SK-N-SH treated with all-trans-retinoic acid at 6 μM for 48 hours (cell line): ENCODE data around the gene EML1.

Experiments used
- ATAC-seq: fragments of 200-7000 bp; cut with Tn5 transposase; 3 replicates; pipeline ENCODE4 v1.9.1; 2020; ENCODE audit warnings: mild to moderate bottlenecking, moderate library complexity
- ARNTL ChIP-seq: fragments of 450-650 bp; formaldehyde crosslinking; IDR thresholded peaks from 2 replicates; pipeline ENCODE4 v1.5.0; 2020; ENCODE audit warnings: low read depth, mild to moderate bottlenecking, moderate library complexity, borderline replicate concordance
- BACH2 ChIP-seq: fragments of 250-450 bp; sonication (Bioruptor Pico); IDR thresholded peaks from 2 replicates; pipeline ENCODE4 v1.9.0; 2021; ENCODE audit warnings: mild to moderate bottlenecking, borderline replicate concordance
- CSDC2 ChIP-seq: fragments of 250-450 bp; sonication (Bioruptor Pico); IDR thresholded peaks from 2 replicates; pipeline ENCODE4 v1.5.0; 2020; ENCODE audit warnings: mild to moderate bottlenecking, moderate library complexity
- ESRRG ChIP-seq: fragments of 250-450 bp; sonication (Bioruptor Pico); IDR thresholded peaks from 2 replicates; pipeline ENCODE4 v1.6.1; 2021; ENCODE audit warnings: mild to moderate bottlenecking
- GLIS3 ChIP-seq: fragments of 250-450 bp; sonication (Bioruptor Pico); IDR thresholded peaks from 2 replicates; pipeline ENCODE4 v1.5.0; 2020; ENCODE audit warnings: mild to moderate bottlenecking, moderate library complexity
- OSR1 ChIP-seq: fragments of 250-450 bp; sonication (Bioruptor Pico); IDR thresholded peaks from 2 replicates; pipeline ENCODE4 v1.8.0; 2022; ENCODE audit warnings: moderate library complexity, mild to moderate bottlenecking, inconsistent platforms
- RARB ChIP-seq: fragments of 250-450 bp; sonication (Bioruptor Pico); IDR thresholded peaks from 2 replicates; pipeline ENCODE4 v1.8.0; 2021; ENCODE audit warnings: mild to moderate bottlenecking, moderate library complexity
- SNAI2 ChIP-seq: fragments of 250-450 bp; sonication (Bioruptor Pico); IDR thresholded peaks from 2 replicates; pipeline ENCODE4 v1.5.0; 2020; ENCODE audit warnings: mild to moderate bottlenecking, moderate library complexity
- TCF4 ChIP-seq: fragments of 250-450 bp; sonication (Bioruptor Pico); IDR thresholded peaks from 2 replicates; pipeline ENCODE4 v1.8.0; 2021; ENCODE audit warnings: mild to moderate bottlenecking, moderate library complexity, borderline replicate concordance
- TOX ChIP-seq: fragments of 250-450 bp; sonication (Bioruptor Pico); IDR thresholded peaks from 2 replicates; pipeline ENCODE4 v1.8.0; 2021; ENCODE audit warnings: mild to moderate bottlenecking, moderate library complexity, borderline replicate concordance
- TSHZ2 ChIP-seq: fragments of 250-450 bp; sonication (Bioruptor Pico); IDR thresholded peaks from 2 replicates; pipeline ENCODE4 v1.5.0; 2020; ENCODE audit warnings: mild to moderate bottlenecking, moderate library complexity
- ZC3H10 ChIP-seq: fragments of 250-450 bp; sonication (Bioruptor Pico); IDR thresholded peaks from 2 replicates; pipeline ENCODE4 v1.5.1; 2021; ENCODE audit warnings: mild to moderate bottlenecking, moderate library complexity
- ZFP3 ChIP-seq: fragments of 250-450 bp; sonication (Bioruptor Pico); IDR thresholded peaks from 2 replicates; pipeline ENCODE4 v1.5.0; 2020; ENCODE audit warnings: mild to moderate bottlenecking, moderate library complexity
- ZFP30 ChIP-seq: fragments of 450-650 bp; formaldehyde crosslinking; IDR thresholded peaks from 2 replicates; pipeline ENCODE4 v1.5.0; 2022; ENCODE audit warnings: mild to moderate bottlenecking, moderate library complexity
- ZNF565 ChIP-seq: fragments of 450-650 bp; formaldehyde crosslinking; conservative IDR thresholded peaks from 2 replicates; pipeline ENCODE4 v1.5.0; 2020; ENCODE audit warnings: low read depth, mild to moderate bottlenecking, moderate library complexity
- ZNF70 ChIP-seq: fragments of 450-650 bp; formaldehyde crosslinking; IDR thresholded peaks from 2 replicates; pipeline ENCODE4 v1.5.0; 2020; ENCODE audit warnings: mild to moderate bottlenecking, moderate library complexity
- ZNF8 ChIP-seq: fragments of 450-650 bp; formaldehyde crosslinking; IDR thresholded peaks from 2 replicates; pipeline ENCODE4 v1.5.0; 2020; ENCODE audit warnings: mild to moderate bottlenecking, moderate library complexity
- TF ChIP-seq, protein P1 (sequence below): fragments of 250-450 bp; sonication (Bioruptor Pico); IDR thresholded peaks from 2 replicates; pipeline ENCODE4 v1.8.0; 2020; ENCODE audit warnings: mild to moderate bottlenecking, moderate library complexity, borderline replicate concordance
- TF ChIP-seq, protein P2 (sequence below): fragments of 250-450 bp; sonication (Bioruptor Pico); IDR thresholded peaks from 2 replicates; pipeline ENCODE4 v1.5.1; 2021; ENCODE audit warnings: mild to moderate bottlenecking, moderate library complexity

EML1 gene

GRCh38 chr14:99841436-99842071 is 48.3 kb downstream of the EML1 start (continued):
- no peak for TF ChIP-seq TSHZ2 (CRISPR knock-in tag)
- TF ChIP-seq, protein P1, sequence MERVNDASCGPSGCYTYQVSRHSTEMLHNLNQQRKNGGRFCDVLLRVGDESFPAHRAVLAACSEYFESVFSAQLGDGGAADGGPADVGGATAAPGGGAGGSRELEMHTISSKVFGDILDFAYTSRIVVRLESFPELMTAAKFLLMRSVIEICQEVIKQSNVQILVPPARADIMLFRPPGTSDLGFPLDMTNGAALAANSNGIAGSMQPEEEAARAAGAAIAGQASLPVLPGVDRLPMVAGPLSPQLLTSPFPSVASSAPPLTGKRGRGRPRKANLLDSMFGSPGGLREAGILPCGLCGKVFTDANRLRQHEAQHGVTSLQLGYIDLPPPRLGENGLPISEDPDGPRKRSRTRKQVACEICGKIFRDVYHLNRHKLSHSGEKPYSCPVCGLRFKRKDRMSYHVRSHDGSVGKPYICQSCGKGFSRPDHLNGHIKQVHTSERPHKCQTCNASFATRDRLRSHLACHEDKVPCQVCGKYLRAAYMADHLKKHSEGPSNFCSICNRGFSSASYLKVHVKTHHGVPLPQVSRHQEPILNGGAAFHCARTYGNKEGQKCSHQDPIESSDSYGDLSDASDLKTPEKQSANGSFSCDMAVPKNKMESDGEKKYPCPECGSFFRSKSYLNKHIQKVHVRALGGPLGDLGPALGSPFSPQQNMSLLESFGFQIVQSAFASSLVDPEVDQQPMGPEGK (CRISPR knock-in tag), result no peak

GRCh38 chr14:99842141-99842540 is 48.9 kb downstream of the EML1 start:
- no peak for ATAC-seq
- TF ChIP-seq BACH2, result no peak
- no peak for TF ChIP-seq ZNF565 (CRISPR knock-in tag)
- TF ChIP-seq ZNF8 (CRISPR knock-in tag), result no peak
- TF ChIP-seq ZNF70 (CRISPR knock-in tag), result no peak
- TF ChIP-seq ARNTL (CRISPR knock-in tag), result no peak
- no peak for TF ChIP-seq OSR1 (CRISPR knock-in tag)
- no peak for TF ChIP-seq ZC3H10 (CRISPR knock-in tag)
- TF ChIP-seq CSDC2 (CRISPR knock-in tag), result no peak
- TF ChIP-seq SNAI2 (CRISPR knock-in tag), result no peak
- TF ChIP-seq ZFP30 (CRISPR knock-in tag), result no peak
- TF ChIP-seq ZFP3 (CRISPR knock-in tag), result no peak

GRCh38 chr14:99846808-99847207 is 53.6 kb downstream of the EML1 start:
- no peak for ATAC-seq
- no peak for TF ChIP-seq SNAI2 (CRISPR knock-in tag)
- TF ChIP-seq ESRRG (CRISPR knock-in tag), result no peak
- TF ChIP-seq, protein P1 (CRISPR knock-in tag), result no peak
- TF ChIP-seq ZNF70 (CRISPR knock-in tag), result no peak
- no peak for TF ChIP-seq TOX (CRISPR knock-in tag)
- no peak for TF ChIP-seq ARNTL (CRISPR knock-in tag)
- no peak for TF ChIP-seq RARB (CRISPR knock-in tag)
- TF ChIP-seq ZNF565 (CRISPR knock-in tag), result no peak
- TF ChIP-seq TCF4 (CRISPR knock-in tag), result no peak
- no peak for TF ChIP-seq OSR1 (CRISPR knock-in tag)
- TF ChIP-seq ZFP30 (CRISPR knock-in tag), result no peak
- TF ChIP-seq ZC3H10 (CRISPR knock-in tag), result no peak
- no peak for TF ChIP-seq GLIS3 (CRISPR knock-in tag)

DNA sequence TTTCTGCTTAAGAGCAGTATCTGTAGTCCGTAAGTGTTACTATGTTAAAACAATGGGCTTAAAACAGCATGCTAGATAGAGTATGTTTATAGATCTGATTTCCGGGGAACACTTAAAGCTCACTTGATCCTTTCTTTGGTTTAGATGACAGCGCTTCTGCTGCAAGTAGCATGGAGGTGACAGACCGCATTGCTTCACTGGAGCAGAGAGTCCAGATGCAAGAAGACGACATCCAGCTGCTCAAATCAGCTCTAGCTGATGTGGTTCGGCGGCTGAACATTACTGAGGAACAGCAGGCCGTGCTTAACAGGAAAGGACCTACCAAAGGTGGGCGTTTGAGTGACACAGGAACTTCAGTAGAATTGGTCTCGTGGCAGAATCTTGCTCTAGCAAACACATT is 57.5 kb downstream of the EML1 start:
- no peak for TF ChIP-seq ZFP30 (CRISPR knock-in tag)
- TF ChIP-seq CSDC2 (CRISPR knock-in tag), result no peak
- no peak for ATAC-seq

GRCh38 chr14:99852578-99852977 is 59.4 kb downstream of the EML1 start:
- TF ChIP-seq SNAI2 (CRISPR knock-in tag), result no peak
- TF ChIP-seq, protein P2, sequence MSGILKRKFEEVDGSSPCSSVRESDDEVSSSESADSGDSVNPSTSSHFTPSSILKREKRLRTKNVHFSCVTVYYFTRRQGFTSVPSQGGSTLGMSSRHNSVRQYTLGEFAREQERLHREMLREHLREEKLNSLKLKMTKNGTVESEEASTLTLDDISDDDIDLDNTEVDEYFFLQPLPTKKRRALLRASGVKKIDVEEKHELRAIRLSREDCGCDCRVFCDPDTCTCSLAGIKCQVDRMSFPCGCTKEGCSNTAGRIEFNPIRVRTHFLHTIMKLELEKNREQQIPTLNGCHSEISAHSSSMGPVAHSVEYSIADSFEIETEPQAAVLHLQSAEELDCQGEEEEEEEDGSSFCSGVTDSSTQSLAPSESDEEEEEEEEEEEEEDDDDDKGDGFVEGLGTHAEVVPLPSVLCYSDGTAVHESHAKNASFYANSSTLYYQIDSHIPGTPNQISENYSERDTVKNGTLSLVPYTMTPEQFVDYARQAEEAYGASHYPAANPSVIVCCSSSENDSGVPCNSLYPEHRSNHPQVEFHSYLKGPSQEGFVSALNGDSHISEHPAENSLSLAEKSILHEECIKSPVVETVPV (CRISPR knock-in tag), result no peak
- ATAC-seq, result no peak
